Posterior vena cava (tissue), 2 donors: ENCODE data around the gene MEI4. TPM values are rescaled to one million over a fixed set of nuclear protein-coding genes. Genes with fewer than 3 reads are reported as not detected.
"Not testable (repeated sequence)": the region's sequence is repeated elsewhere in the genome, so short reads cannot be mapped to it uniquely, and the experiment has no call there.

ENCODE experiments used
- DNase-seq: peaks from one replicate; pipeline ENCODE4 v3.0.0-alpha.2; 2020; ENCODE audit warnings: low spot score
- intact Hi-C, 2 donors: fragments of 100-400 bp; cut with DNase I; formaldehyde crosslinking; loops; one replicate each; pipeline versions ENCODE4 v1.14.1 to v1.14.2; 2022 to 2023
- total RNA-seq, 2 donors: library from RNA; stranded (reverse); fragmentation: NEBNext Ultra II Directional; extraction: Animal tissue kit (Norgen Biotek cat#: 25700); gene quantifications; one replicate each; pipeline ENCODE4 v1.2.1, GENCODE V29; 2021
- donor health status: DM: yes; HTN: yes; CAD: no.
- donor health status: DM: yes; HTN: yes; CAD: no.

Gene MEI4
- total RNA-seq, 2 donors from 2014 or later, result 0.05 to 0.09 TPM

GRCh38 chr6:77669913-77670312 is 17.1 kb downstream of the MEI4 start:
- intact Hi-C loops, result no loop called here
- no peak for DNase-seq

- intact Hi-C loops, result no loop called here
- no peak for DNase-seq
Measured at GRCh38 chr6:77674211-77674610, 21.4 kb downstream of the MEI4 start.

- DNase-seq, result no peak
- intact Hi-C loops, result no loop called here
Measured at GRCh38 chr6:77678048-77678447, 25.2 kb downstream of the MEI4 start.

- DNase-seq, result no peak
- intact Hi-C loops, result no loop called here
Measured at GRCh38 chr6:77683515-77683914, 30.7 kb downstream of the MEI4 start.

GRCh38 chr6:77686931-77687330 is 34.1 kb downstream of the MEI4 start:
- no peak for DNase-seq
- intact Hi-C loops, result no loop called here

GRCh38 chr6:77688649-77689048 is 35.8 kb downstream of the MEI4 start:
- DNase-seq, result no peak
- intact Hi-C loops, result loop anchor here in 1 of 2 donors (2.0 kb wide), 1 partner anchor 28 kb away; no protein-coding TSS in a partner anchor

- intact Hi-C loops, DNase-seq: not testable (repeated sequence)
Measured at GRCh38 chr6:77700095-77700494, 47.3 kb downstream of the MEI4 start.

- no peak for DNase-seq
- intact Hi-C loops, result no loop called here
Measured at GRCh38 chr6:77707603-77708002, 54.8 kb downstream of the MEI4 start.

- intact Hi-C loops, result no loop called here
- DNase-seq, result no peak
Measured at GRCh38 chr6:77715588-77715987, 62.7 kb downstream of the MEI4 start.

GRCh38 chr6:77716311-77716710 is 63.5 kb downstream of the MEI4 start:
- intact Hi-C loops, result no loop called here
- DNase-seq, result no peak

GRCh38 chr6:77736010-77736409 is 83.2 kb downstream of the MEI4 start:
- intact Hi-C loops, result not testable (repeated sequence)
- DNase-seq, result peak; percentile 70

- no peak for DNase-seq
- intact Hi-C loops, result no loop called here
Measured at GRCh38 chr6:77740380-77740779, 87.5 kb downstream of the MEI4 start.

- intact Hi-C loops, result not testable (repeated sequence)
Measured at GRCh38 chr6:77752156-77752555, 99.3 kb downstream of the MEI4 start.

GRCh38 chr6:77762386-77762785 is 109.5 kb downstream of the MEI4 start:
- DNase-seq, result no peak
- intact Hi-C loops, result no loop called here

More at GRCh38 chr6:77752156-77752555, 99.3 kb downstream of the MEI4 start:
- DNase-seq, result not testable (repeated sequence)

GRCh38 chr6:77763124-77763523 is 110.3 kb downstream of the MEI4 start:
- intact Hi-C loops, result no loop called here
- DNase-seq, result no peak

- intact Hi-C loops, result no loop called here
- DNase-seq, result no peak
Measured at GRCh38 chr6:77764364-77764763, 111.5 kb downstream of the MEI4 start.

GRCh38 chr6:77773157-77773822 is 120.5 kb downstream of the MEI4 start:
- DNase-seq, result no peak

GRCh38 chr6:77774457-77774856 is 121.6 kb downstream of the MEI4 start:
- intact Hi-C loops, result no loop called here
- no peak for DNase-seq

More at GRCh38 chr6:77773157-77773822, 120.5 kb downstream of the MEI4 start:
- intact Hi-C loops, result no loop called here

GRCh38 chr6:77776441-77776840 is 123.6 kb downstream of the MEI4 start:
- no peak for DNase-seq
- intact Hi-C loops, result no loop called here

- no peak for DNase-seq
- intact Hi-C loops, result no loop called here
Measured at GRCh38 chr6:77778527-77778926, 125.7 kb downstream of the MEI4 start.

GRCh38 chr6:77786935-77787629 is 134.2 kb downstream of the MEI4 start:
- DNase-seq, result no peak
- intact Hi-C loops, result no loop called here
